H1 (cell line): Measurements from ENCODE around the gene GSE1. TPM values are rescaled to one million over a fixed set of nuclear protein-coding genes. Genes with fewer than 3 reads are reported as not detected.

Experiments
- CTCF ChIA-PET: fragments of 300-600 bp; sonication (Branson Sonifier 250); formaldehyde crosslinking; loops from one replicate; lab custom pipeline; 2021; ENCODE audit not compliant: partially characterized antibody; lab: Charles Lee
- POLR2A ChIA-PET: fragments of 300-600 bp; sonication (Branson Sonifier 250); formaldehyde crosslinking; loops from one replicate; lab custom pipeline; 2021; ENCODE audit warnings: inconsistent platforms; ENCODE audit not compliant: partially characterized antibody; lab: Charles Lee
- DNase-seq, 2 experiments: peaks; one replicate each; pipeline versions ENCODE4 v3.0.0 to v3.0.0-alpha.2; 2010 to 2022; ENCODE audit warnings: low spot score in 2 of 2, low read depth in 1 of 2, mixed read lengths in 1 of 2
- FAIRE-seq: peaks from 2 replicates; lab custom pipeline; 2011; peaks lifted over from hg19 to GRCh38; lab: Jason Lieb, UNC
- H2AFZ ChIP-seq: 2 replicates; pipeline ENCODE4 v1.8.1; 2012; ENCODE audit warnings: low read length, inconsistent platforms
- H2AK5ac ChIP-seq: 2 replicates; pipeline ENCODE4 v1.6.1; 2013; ENCODE audit warnings: low read depth, low read length
- H2BK120ac ChIP-seq: replicated peaks from 2 replicates; pipeline ENCODE3; 2013; ENCODE audit warnings: low read depth, low read length, inconsistent platforms
- H2BK12ac ChIP-seq: 2 replicates; pipeline ENCODE4 v1.6.1; 2013; ENCODE audit warnings: low read depth, low read length
- H2BK15ac ChIP-seq: 2 replicates; pipeline ENCODE4 v1.6.1; 2013; ENCODE audit warnings: low read length
- H2BK20ac ChIP-seq: 2 replicates; pipeline ENCODE4 v1.6.1; 2013; ENCODE audit warnings: low read length
- H2BK5ac ChIP-seq: 2 replicates; pipeline ENCODE4 v1.6.1; 2013; ENCODE audit warnings: low read depth, low read length
- H3K14ac ChIP-seq: 2 replicates; pipeline ENCODE4 v1.6.1; 2013; ENCODE audit warnings: inconsistent platforms; ENCODE audit not compliant: insufficient read length
- H3K18ac ChIP-seq: 2 replicates; pipeline ENCODE4 v1.6.1; 2013; ENCODE audit warnings: low read length; ENCODE audit errors: extremely low read depth
- H3K23ac ChIP-seq: 2 replicates; pipeline ENCODE4 v1.6.1; 2013; ENCODE audit warnings: inconsistent platforms; ENCODE audit not compliant: insufficient read length
- H3K23me2 ChIP-seq: 2 replicates; pipeline ENCODE4 v1.6.1; 2013; ENCODE audit warnings: low read depth, low read length
- H3K27ac ChIP-seq: 2 replicates; pipeline ENCODE4 v1.6.1; 2011; ENCODE audit warnings: low read depth, low read length, inconsistent platforms
- H3K27me3 ChIP-seq, 4 experiments: replicated peaks in 1 of 4; 1 replicate in 1 of 4; 2 replicates in 3 of 4; pipeline versions ENCODE4 v1.6.1 to v1.8.1; 2011 to 2013; ENCODE audit warnings: low read length in 3 of 4, mild to moderate bottlenecking in 3 of 4, inconsistent platforms in 2 of 4, mixed read lengths in 2 of 4, moderate library complexity in 1 of 4; ENCODE audit not compliant: control insufficient read depth in 3 of 4, insufficient read depth in 3 of 4; ENCODE audit errors: extremely low read depth in 1 of 4
- H3K36me3 ChIP-seq, 4 experiments: 2 replicates each; pipeline versions ENCODE4 v1.6.1 to v1.8.1; 2011 to 2013; ENCODE audit warnings: mild to moderate bottlenecking in 4 of 4, low read length in 3 of 4, moderate library complexity in 2 of 4, control low read depth in 1 of 4, inconsistent platforms in 1 of 4; ENCODE audit not compliant: insufficient read depth in 4 of 4, control insufficient read depth in 2 of 4
- H3K4ac ChIP-seq: replicated peaks from 2 replicates; pipeline ENCODE3; 2013; ENCODE audit warnings: low read length, low read depth, mixed read lengths, inconsistent platforms; ENCODE audit not compliant: insufficient read length
- H3K4me1 ChIP-seq, 4 experiments: replicated peaks in 1 of 4; 1 replicate in 1 of 4; 2 replicates in 3 of 4; pipeline versions ENCODE4 v1.6.1 to v1.8.1; 2011 to 2013; ENCODE audit warnings: low read length in 3 of 4, inconsistent platforms in 2 of 4, mixed read lengths in 1 of 4; ENCODE audit not compliant: insufficient read depth in 4 of 4, control insufficient read depth in 3 of 4
- H3K4me2 ChIP-seq, 2 experiments: 2 replicates each; pipeline versions ENCODE4 v1.6.1 to v1.8.1; 2011 to 2013; ENCODE audit warnings: low read depth in 2 of 2, low read length in 2 of 2, control low read depth in 1 of 2, inconsistent platforms in 1 of 2, mild to moderate bottlenecking in 1 of 2; ENCODE audit not compliant: insufficient read depth in 1 of 2
- H3K4me3 ChIP-seq, 4 experiments: fragments of 200-600, 300-600 bp in 1 of 4; sonication (generic), shearing (Covaris generic), sonication (Bioruptor Twin) in 1 of 4; 2 replicates each; pipeline versions ENCODE4 v1.5.1 to v1.8.1; 2011 to 2016; ENCODE audit warnings: low read length in 4 of 4, low read depth in 3 of 4, control low read depth in 2 of 4, inconsistent platforms in 2 of 4, mild to moderate bottlenecking in 2 of 4, mixed read lengths in 1 of 4, moderate library complexity in 1 of 4; ENCODE audit not compliant: insufficient read depth in 2 of 4; ENCODE audit errors: extremely low read depth in 1 of 4
- H3K56ac ChIP-seq: replicated peaks from 2 replicates; pipeline ENCODE3; 2013; ENCODE audit warnings: low read depth, mild to moderate bottlenecking, mixed read lengths, low read length, inconsistent platforms; ENCODE audit not compliant: insufficient read length
- H3K79me1 ChIP-seq: 2 replicates; pipeline ENCODE4 v1.6.1; 2013; ENCODE audit warnings: low read depth, low read length, control low read depth
- H3K79me2 ChIP-seq, 2 experiments: 2 replicates each; pipeline versions ENCODE4 v1.6.1 to v1.8.1; 2012 to 2013; ENCODE audit warnings: low read length in 2 of 2, mild to moderate bottlenecking in 2 of 2, inconsistent platforms in 1 of 2; ENCODE audit not compliant: insufficient read depth in 2 of 2, control insufficient read depth in 1 of 2
- H3K9ac ChIP-seq, 4 experiments: replicated peaks in 1 of 4; 1 replicate in 1 of 4; 2 replicates in 3 of 4; pipeline versions ENCODE4 v1.6.1 to v1.8.1; 2011 to 2013; ENCODE audit warnings: low read depth in 3 of 4, low read length in 3 of 4, control low read depth in 2 of 4, mild to moderate bottlenecking in 2 of 4, moderate library complexity in 2 of 4, inconsistent platforms in 1 of 4; ENCODE audit errors: extremely low read depth in 1 of 4
- H3K9me3 ChIP-seq, 2 experiments: 2 replicates each; pipeline versions ENCODE4 v1.6.1 to v1.8.1; 2012 to 2013; ENCODE audit warnings: mild to moderate bottlenecking in 2 of 2, moderate library complexity in 2 of 2, control low read depth in 1 of 2, inconsistent platforms in 1 of 2, low read depth in 1 of 2, low read length in 1 of 2, mixed read lengths in 1 of 2; ENCODE audit not compliant: insufficient read depth in 2 of 2
- H4K20me1 ChIP-seq, 2 experiments: replicated peaks in 1 of 2; 2 replicates each; pipeline versions ENCODE3 to v1.8.1; 2011 to 2013; ENCODE audit warnings: inconsistent platforms in 2 of 2, low read length in 2 of 2, mild to moderate bottlenecking in 1 of 2; ENCODE audit not compliant: insufficient read depth in 2 of 2, control insufficient read depth in 1 of 2
- H4K5ac ChIP-seq: 2 replicates; pipeline ENCODE4 v1.6.1; 2013; ENCODE audit warnings: low read length, low read depth, mixed read lengths, inconsistent platforms; ENCODE audit not compliant: insufficient read length
- H4K8ac ChIP-seq: 2 replicates; pipeline ENCODE4 v1.8.0; 2013; ENCODE audit warnings: mild to moderate bottlenecking, moderate library complexity, low read length, inconsistent platforms; ENCODE audit not compliant: insufficient read depth; ENCODE audit errors: extremely low read depth
- H4K91ac ChIP-seq: replicated peaks from 2 replicates; pipeline ENCODE3; 2013; ENCODE audit warnings: low read length, mixed read lengths, inconsistent platforms; ENCODE audit not compliant: insufficient read length
- EZH2 ChIP-seq: fragments of 200-600 bp; sonication (generic); IDR thresholded peaks from 2 replicates; pipeline ENCODE4 v1.7.1; 2012; ENCODE audit warnings: low read depth, mild to moderate bottlenecking, moderate library complexity, low read length, inconsistent platforms; ENCODE audit not compliant: severe bottlenecking
- POLR2A ChIP-seq, 2 experiments: IDR thresholded peaks; 1 replicate in 1 of 2; 2 replicates in 1 of 2; pipeline ENCODE4 v1.6.1; 2011; ENCODE audit warnings: low read depth in 2 of 2, low read length in 2 of 2, mild to moderate bottlenecking in 2 of 2; ENCODE audit errors: control extremely low read depth in 1 of 2
- RNF2 ChIP-seq: fragments of 200-900, 300-1000 bp; sonication (generic); IDR thresholded peaks from 2 replicates; pipeline ENCODE4 v1.7.1; 2016; ENCODE audit warnings: borderline replicate concordance, low read depth, mild to moderate bottlenecking, antibody characterized with exemption, low read length; ENCODE audit not compliant: poor library complexity, severe bottlenecking; ENCODE audit errors: missing control alignments
- WGBS, 2 experiments: shearing (Covaris generic) in 1 of 2; methylation state at CpG; one replicate each; pipeline versions ENCODE4 v1.1.6 to v1.1.7; 2013 to 2015; ENCODE audit warnings: low lambda C conversion rate in 2 of 2, mixed read lengths in 2 of 2, inconsistent platforms in 1 of 2, low coverage in 1 of 2, missing lambda C conversion rate in 1 of 2; ENCODE audit not compliant: insufficient replicate concordance in 2 of 2, insufficient coverage in 1 of 2, insufficient read length in 1 of 2; ENCODE audit errors: extremely low coverage in 1 of 2, missing lambda C conversion rate in 1 of 2; 5-methylcytosine and 5-hydroxymethylcytosine counted together
- polyA plus RNA-seq, 7 experiments: library from polyadenylated mRNA; depleted of rRNA in 3 of 7; stranded (reverse) in 5 of 7; unstranded in 2 of 7; fragments of >200 nt in 5 of 7; fragments of 200-250 nt in 2 of 7; gene quantifications; 1 replicate in 5 of 7; 2 replicates in 1 of 7; 4 replicates in 1 of 7; pipeline versions ENCODE4 v1.2.1 to v1.2.3, GENCODE V29; 2011 to 2013; ENCODE audit warnings: missing spikeins in 2 of 7, mixed read lengths in 2 of 7
- total RNA-seq: library from RNA; stranded (reverse); fragmentation: NEBNext Ultra II Directional; extraction: Animal tissue kit (Norgen Biotek cat#: 25700); gene quantifications from 2 replicates; pipeline ENCODE4 v1.2.1, GENCODE V29; 2021

GSE1 gene
- total and polyA plus RNA-seq, 2 of the 8 experiments (the other 6 are each of a cell fraction or from before 2014, with no cell fraction given), result 26.0 to 65.6 TPM

DNA sequence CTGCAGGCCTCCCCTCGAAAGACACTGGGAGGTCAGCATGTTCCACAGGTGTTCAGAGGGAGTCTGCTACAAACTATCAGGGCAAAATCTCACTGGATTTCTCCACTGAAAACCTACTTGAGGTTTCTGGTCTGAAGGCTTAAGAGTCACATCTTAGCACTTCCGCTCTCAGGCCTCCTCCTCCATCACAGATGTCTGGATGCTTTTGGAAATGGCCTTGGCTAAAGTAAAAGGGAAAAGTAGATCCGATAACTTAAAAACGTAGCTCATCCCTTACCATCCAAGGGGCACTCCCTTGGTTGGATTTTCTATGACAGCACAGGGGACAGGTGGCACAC lies 61.3 kb downstream of the GSE1 start:
- Histone ChIP-seq H3K4me3 (no peak overlapping the region), H2BK120ac (no peak overlapping the region), H3K27ac (no peak overlapping the region), H3K18ac (no peak overlapping the region), H3K4me1 (no peaks in the 10 kb centered on the region), H3K4ac (no peak overlapping the region), H3K4me2 (no peak overlapping the region), H3K79me1 (no peaks in the 10 kb centered on the region), H4K20me1 (peaks cover 4 to 5% of the 10 kb centered on the region in 2 experiments), H2BK12ac (no peak overlapping the region), H3K23ac (no peak overlapping the region), H2BK20ac (no peak overlapping the region), H2BK15ac (no peak overlapping the region), H3K56ac (no peak overlapping the region), H4K91ac (no peak overlapping the region), H3K79me2 (no peaks in the 10 kb centered on the region), H2AK5ac (no peak overlapping the region), H3K14ac (no peak overlapping the region), H4K8ac (no peak overlapping the region; the same call in 1 of the 2 replicates), H4K5ac (no peak overlapping the region), H3K27me3 (no peaks in the 10 kb centered on the region), H3K36me3 (peaks cover 45 to 88% (median 68%) of the 10 kb centered on the region in 4 experiments), H2AFZ (no peak overlapping the region), H3K9ac (no peak overlapping the region), H3K9me3 (no peaks in the 10 kb centered on the region), H2BK5ac (no peak overlapping the region), H3K23me2 (no peaks in the 10 kb centered on the region)
- DNase-seq (no peak), FAIRE-seq (no peak)
- TF ChIP-seq RNF2 (no peak), POLR2A (IDR thresholded peaks at IDR 0.05; ENCODE audit: control extremely low read depth in 1 of 2, low read depth in 2 of 2, low read length in 2 of 2) (0 out of 3 replicates have a peak, but pooled peaks of 1 of the 2 experiments have one; percentile 1), EZH2 (no peak)
- 89% methylated on average over 4 of the region's 4 CpGs; no CpG with 5 or more reads in 1 of the 2 experiments for WGBS, 2 experiments
- ChIA-PET CTCF (interaction anchor here (0.7 to 37.0 kb wide), 14 partner anchors 10 to 429 kb away, joined by 3 to 620 read pairs (median 6); no protein-coding TSS in a partner anchor), POLR2A (interaction anchor here (1.5 to 10.5 kb wide), 6 partner anchors 9 to 272 kb away, joined by 3 to 77 read pairs (median 6); partner anchors contain the start of gene GINS2)
